HCT116 (cell line): ENCODE measurements around the gene EIF2AK3. TPM values are rescaled to one million over a fixed set of nuclear protein-coding genes. Genes with fewer than 3 reads are reported as not detected.

Source experiments
- ATAC-seq: fragments of 200-7000 bp; cut with Tn5 transposase; 2 replicates; pipeline ENCODE4 v1.9.1; 2020; ENCODE audit warnings: mild to moderate bottlenecking, moderate library complexity
- BruUV-seq: library from RNA; stranded (reverse); fragments of 400-500 nt; replicated peaks from 2 replicates; lab custom pipeline; 2021; lab: Mats Ljungman, UMichigan
- CTCF ChIA-PET: fragments of 300-600 bp; sonication (Branson Sonifier 250); formaldehyde crosslinking; loops from one replicate; lab custom pipeline; 2021; ENCODE audit warnings: antibody characterized with exemption; lab: Charles Lee
- POLR2A ChIA-PET: fragments of 300-600, 350-600 bp; sonication (Branson Sonifier 250); formaldehyde crosslinking; loops from one replicate; lab custom pipeline; 2021; ENCODE audit warnings: antibody characterized with exemption; lab: Charles Lee
- RAD21 ChIA-PET, 2 experiments: fragments of 300-600 bp; sonication (Branson Sonifier 250); formaldehyde crosslinking; loops; one replicate each; lab custom pipeline; 2023; ENCODE audit warnings: low total read pairs in 2 of 2; ENCODE audit not compliant: uncharacterized antibody in 2 of 2, unreplicated experiment in 2 of 2, low non-redundant PET in 1 of 2; lab: Charles Lee
- DNase-seq: peaks from one replicate; pipeline ENCODE4 v3.0.0-alpha.2; 2010; ENCODE audit warnings: low read depth, low spot score
- H2AFZ ChIP-seq: fragments of 200-600 bp; shearing (Covaris generic), sonication (generic); 2 replicates; pipeline ENCODE4 v1.6.1; 2017; ENCODE audit warnings: low read depth, mixed run types, mixed read lengths, antibody characterized with exemption, low read length; ENCODE audit not compliant: poor library complexity, severe bottlenecking
- H3K27ac ChIP-seq: 2 replicates; pipeline ENCODE4 v1.5.1; 2012; ENCODE audit warnings: low read depth, low read length
- H3K27me3 ChIP-seq: fragments of 200-600 bp; sonication (generic); 2 replicates; pipeline ENCODE4 v1.6.1; 2016; ENCODE audit warnings: mixed run types, low read length, mixed read lengths; ENCODE audit not compliant: insufficient read depth
- H3K36me3 ChIP-seq, 2 experiments: fragments of 200-500 bp in 1 of 2; fragments of 200-600 bp in 1 of 2; sonication (Bioruptor generic) in 1 of 2; sonication (generic) in 1 of 2; 2 replicates each; pipeline versions ENCODE4 v1.5.1 to v1.6.1; 2014 to 2016; ENCODE audit warnings: low read length in 2 of 2, inconsistent platforms in 1 of 2, mixed read lengths in 1 of 2, mixed run types in 1 of 2; ENCODE audit not compliant: insufficient read depth in 2 of 2, control insufficient read depth in 1 of 2
- H3K4me1 ChIP-seq, 2 experiments: fragments of 200-600 bp in 1 of 2; sonication (generic) in 1 of 2; 2 replicates each; pipeline versions ENCODE4 v1.5.1 to v1.6.1; 2012 to 2017; ENCODE audit warnings: low read length in 2 of 2, inconsistent platforms in 1 of 2, mild to moderate bottlenecking in 1 of 2, mixed read lengths in 1 of 2, mixed run types in 1 of 2, moderate library complexity in 1 of 2; ENCODE audit not compliant: insufficient read depth in 2 of 2, control insufficient read depth in 1 of 2
- H3K4me2 ChIP-seq: fragments of 200-600 bp; sonication (generic); 2 replicates; pipeline ENCODE4 v1.6.1; 2017; ENCODE audit warnings: mixed run types, low read length, mixed read lengths
- H3K4me3 ChIP-seq, 2 experiments: fragments of 200-600 bp in 1 of 2; sonication (generic) in 1 of 2; replicated peaks in 1 of 2; 2 replicates each; pipeline ENCODE4 v1.5.1; 2011 to 2016; ENCODE audit warnings: low read length in 2 of 2, control low read depth in 1 of 2, low read depth in 1 of 2, mild to moderate bottlenecking in 1 of 2, mixed read lengths in 1 of 2, mixed run types in 1 of 2
- H3K79me2 ChIP-seq: fragments of 200-600 bp; sonication (generic); 2 replicates; pipeline ENCODE4 v1.6.1; 2017; ENCODE audit warnings: mild to moderate bottlenecking, mixed run types, low read length, moderate library complexity, mixed read lengths; ENCODE audit not compliant: insufficient read depth
- H3K9ac ChIP-seq: fragments of 200-600 bp; sonication (generic); 2 replicates; pipeline ENCODE4 v1.6.1; 2016; ENCODE audit warnings: low read length, mixed read lengths
- H3K9me2 ChIP-seq: fragments of 200-600 bp; sonication (generic), shearing (Covaris generic); 2 replicates; pipeline ENCODE4 v1.6.1; 2017; ENCODE audit warnings: mixed run types, mild to moderate bottlenecking, moderate library complexity; ENCODE audit not compliant: insufficient read depth
- H3K9me3 ChIP-seq, 2 experiments: fragments of 200-500 bp in 1 of 2; fragments of 200-600 bp in 1 of 2; sonication (Bioruptor generic) in 1 of 2; sonication (generic) in 1 of 2; 2 replicates each; pipeline ENCODE4 v1.6.1; 2014 to 2017; ENCODE audit warnings: low read length in 2 of 2, mixed read lengths in 2 of 2, inconsistent platforms in 1 of 2, low read depth in 1 of 2, mild to moderate bottlenecking in 1 of 2, mixed run types in 1 of 2, moderate library complexity in 1 of 2; ENCODE audit not compliant: control insufficient read depth in 1 of 2, insufficient read depth in 1 of 2
- H4K20me1 ChIP-seq: fragments of 200-600 bp; sonication (generic), shearing (Covaris generic); 2 replicates; pipeline ENCODE4 v1.6.1; 2017; ENCODE audit warnings: mixed run types, mild to moderate bottlenecking, moderate library complexity; ENCODE audit not compliant: insufficient read depth
- CBX3 ChIP-seq: IDR thresholded peaks from 2 replicates; pipeline ENCODE4 v1.6.1; 2012; ENCODE audit warnings: low read depth
- CTCF ChIP-seq, 3 experiments: fragments of 200-600 bp in 1 of 3; sonication (generic) in 1 of 3; IDR thresholded peaks in 2 of 3; conservative IDR thresholded peaks in 1 of 3; 2 replicates each; pipeline ENCODE4 v1.5.1; 2012 to 2017; ENCODE audit warnings: low read depth in 2 of 3, low read length in 2 of 3, antibody characterized with exemption in 1 of 3, borderline replicate concordance in 1 of 3, control low read depth in 1 of 3, mild to moderate bottlenecking in 1 of 3, mixed read lengths in 1 of 3, mixed run types in 1 of 3, moderate library complexity in 1 of 3; ENCODE audit not compliant: insufficient read depth in 1 of 3
- ELF1 ChIP-seq: IDR thresholded peaks from 2 replicates; pipeline ENCODE4 v1.6.1; 2012; ENCODE audit warnings: low read depth, borderline replicate concordance
- POLR2AphosphoS5 ChIP-seq: IDR thresholded peaks from 2 replicates; pipeline ENCODE4 v1.6.1; 2011; ENCODE audit warnings: mild to moderate bottlenecking, low read depth, low read length, moderate library complexity
- RAD21 ChIP-seq: IDR thresholded peaks from 2 replicates; pipeline ENCODE4 v1.6.1; 2012; ENCODE audit warnings: low read depth, mild to moderate bottlenecking
- SP1 ChIP-seq: IDR thresholded peaks from 2 replicates; pipeline ENCODE4 v1.6.1; 2012; ENCODE audit warnings: low read depth
- SRF ChIP-seq: IDR thresholded peaks from 2 replicates; pipeline ENCODE4 v1.6.1; 2012; ENCODE audit warnings: low read depth
- ZFX ChIP-seq: fragments of 450-650 bp; IDR thresholded peaks from 2 replicates; pipeline ENCODE4 v1.6.1; 2017
- intact Hi-C: fragments of 100-400 bp; cut with micrococcal nuclease; formaldehyde crosslinking; loops from 2 replicates; pipeline ENCODE4 v1.10.0; 2022
- total RNA-seq: library from RNA; stranded (reverse); gene quantifications from one replicate; pipeline ENCODE4 v1.2.1, GENCODE V29; 2021; ENCODE audit not compliant: unreplicated experiment
- TF ChIP-seq, protein P1 (sequence below): IDR thresholded peaks from 2 replicates; pipeline ENCODE4 v1.6.1; 2012
- TF ChIP-seq, protein P2 (sequence below): IDR thresholded peaks from 2 replicates; pipeline ENCODE4 v1.6.1; 2012; ENCODE audit warnings: low read depth

Gene EIF2AK3
- total RNA-seq, 1 experiment from 2014 or later: 8.9 TPM

GRCh38 chr2:88659538-88659915 lies 32.3 kb upstream of the EIF2AK3 start:
- Histone ChIP-seq H3K9me3 (no peaks in the 10 kb centered on the region), H3K4me1 (peaks cover 0 to 11% of the 10 kb centered on the region in 2 experiments; a peak in 1 of 4 replicates), H3K9me2 (no peaks in the 10 kb centered on the region), H2AFZ (no peak overlapping the region), H3K27me3 (no peaks in the 10 kb centered on the region), H3K79me2 (no peaks in the 10 kb centered on the region), H3K9ac (no peak overlapping the region), H3K4me2 (peak overlapping the region; percentile 26), H4K20me1 (no peaks in the 10 kb centered on the region), H3K27ac (no peak overlapping the region), H3K4me3 (no peak overlapping the region), H3K36me3 (no peaks in the 10 kb centered on the region)
- no TSS peak for BruUV-seq
- CTCF ChIA-PET: interaction anchor here (1.8 kb wide), 1 partner anchor 10 kb away, joined by 12 read pairs; no protein-coding TSS in a partner anchor
- ATAC-seq (peak; percentile 59), DNase-seq (no peak)
- TF ChIP-seq CTCF (IDR thresholded peaks at IDR 0.05 in 2 of 3, conservative IDR thresholded peaks at IDR 0.05 in 1 of 3; ENCODE audit: borderline replicate concordance in 1 of 3, insufficient read depth in 1 of 3, low read depth in 2 of 3, low read length in 2 of 3) (no peak), SP1 (peak; percentile 24; the same call in 1 of the 2 replicates)
- RAD21 ChIA-PET: no interaction called here
- POLR2A ChIA-PET: interaction anchor here (2.1 kb wide), 1 partner anchor 13 kb away, joined by 6 read pairs; no protein-coding TSS in a partner anchor
- intact Hi-C loops: no loop called here

GRCh38 chr2:88658881-88659537 lies 31.7 kb upstream of the EIF2AK3 start:
- Histone ChIP-seq H3K4me2 (peak overlapping the region; percentile 26), H3K9me3 (no peaks in the 10 kb centered on the region), H4K20me1 (no peaks in the 10 kb centered on the region), H3K9me2 (no peaks in the 10 kb centered on the region), H3K79me2 (no peaks in the 10 kb centered on the region), H3K9ac (no peak overlapping the region), H3K4me3 (no peak overlapping the region), H3K36me3 (no peaks in the 10 kb centered on the region), H3K27me3 (no peaks in the 10 kb centered on the region), H3K27ac (no peak overlapping the region), H3K4me1 (peaks cover 0 to 11% of the 10 kb centered on the region in 2 experiments; a peak in 1 of 4 replicates), H2AFZ (no peak overlapping the region)
- intact Hi-C loops: no loop called here
- ChIA-PET CTCF (interaction anchor here (1.8 kb wide), 1 partner anchor 10 kb away, joined by 12 read pairs; no protein-coding TSS in a partner anchor), RAD21 (no interaction called here), POLR2A (interaction anchor here (2.1 kb wide), 1 partner anchor 13 kb away, joined by 6 read pairs; no protein-coding TSS in a partner anchor)
- no peak for DNase-seq
- BruUV-seq: no TSS peak
- ATAC-seq: peak; percentile 38
- TF ChIP-seq SRF (no peak), POLR2AphosphoS5 (no peak), ZFX (no peak), ELF1 (no peak), CTCF (IDR thresholded peaks at IDR 0.05 in 2 of 3, conservative IDR thresholded peaks at IDR 0.05 in 1 of 3; ENCODE audit: borderline replicate concordance in 1 of 3, insufficient read depth in 1 of 3, low read depth in 2 of 3, low read length in 2 of 3) (no peak), RAD21 (no peak), CBX3 (no peak; the same call in 1 of the 2 replicates)
- TF ChIP-seq, protein P1, sequence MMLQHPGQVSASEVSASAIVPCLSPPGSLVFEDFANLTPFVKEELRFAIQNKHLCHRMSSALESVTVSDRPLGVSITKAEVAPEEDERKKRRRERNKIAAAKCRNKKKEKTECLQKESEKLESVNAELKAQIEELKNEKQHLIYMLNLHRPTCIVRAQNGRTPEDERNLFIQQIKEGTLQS: no peak
- TF ChIP-seq, protein P2, sequence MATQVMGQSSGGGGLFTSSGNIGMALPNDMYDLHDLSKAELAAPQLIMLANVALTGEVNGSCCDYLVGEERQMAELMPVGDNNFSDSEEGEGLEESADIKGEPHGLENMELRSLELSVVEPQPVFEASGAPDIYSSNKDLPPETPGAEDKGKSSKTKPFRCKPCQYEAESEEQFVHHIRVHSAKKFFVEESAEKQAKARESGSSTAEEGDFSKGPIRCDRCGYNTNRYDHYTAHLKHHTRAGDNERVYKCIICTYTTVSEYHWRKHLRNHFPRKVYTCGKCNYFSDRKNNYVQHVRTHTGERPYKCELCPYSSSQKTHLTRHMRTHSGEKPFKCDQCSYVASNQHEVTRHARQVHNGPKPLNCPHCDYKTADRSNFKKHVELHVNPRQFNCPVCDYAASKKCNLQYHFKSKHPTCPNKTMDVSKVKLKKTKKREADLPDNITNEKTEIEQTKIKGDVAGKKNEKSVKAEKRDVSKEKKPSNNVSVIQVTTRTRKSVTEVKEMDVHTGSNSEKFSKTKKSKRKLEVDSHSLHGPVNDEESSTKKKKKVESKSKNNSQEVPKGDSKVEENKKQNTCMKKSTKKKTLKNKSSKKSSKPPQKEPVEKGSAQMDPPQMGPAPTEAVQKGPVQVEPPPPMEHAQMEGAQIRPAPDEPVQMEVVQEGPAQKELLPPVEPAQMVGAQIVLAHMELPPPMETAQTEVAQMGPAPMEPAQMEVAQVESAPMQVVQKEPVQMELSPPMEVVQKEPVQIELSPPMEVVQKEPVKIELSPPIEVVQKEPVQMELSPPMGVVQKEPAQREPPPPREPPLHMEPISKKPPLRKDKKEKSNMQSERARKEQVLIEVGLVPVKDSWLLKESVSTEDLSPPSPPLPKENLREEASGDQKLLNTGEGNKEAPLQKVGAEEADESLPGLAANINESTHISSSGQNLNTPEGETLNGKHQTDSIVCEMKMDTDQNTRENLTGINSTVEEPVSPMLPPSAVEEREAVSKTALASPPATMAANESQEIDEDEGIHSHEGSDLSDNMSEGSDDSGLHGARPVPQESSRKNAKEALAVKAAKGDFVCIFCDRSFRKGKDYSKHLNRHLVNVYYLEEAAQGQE: no peak
